GM12878 (cell line): ENCODE data around the gene FGD1. TPM values are rescaled to one million over a fixed set of nuclear protein-coding genes. Genes with fewer than 3 reads are reported as not detected.

Experiments
- ATAC-seq: fragments of 200-7000 bp; cut with Tn5 transposase; 3 replicates; pipeline ENCODE4 v1.9.1; 2020; ENCODE audit warnings: mild to moderate bottlenecking, moderate library complexity
- BruUV-seq: library from RNA; stranded (reverse); fragments of 400-500 nt; replicated peaks from 2 replicates; lab custom pipeline; 2021; lab: Mats Ljungman, UMichigan
- CTCF ChIA-PET: fragments of 300-600 bp; sonication (Branson Sonifier 250); formaldehyde crosslinking; extraction: SDS; loops from one replicate; lab custom pipeline; 2021; ENCODE audit warnings: inconsistent platforms; lab: Yijun Ruan, JAX
- POLR2A ChIA-PET: fragments of 350-600 bp; formaldehyde crosslinking; extraction: SDS; loops from one replicate; lab custom pipeline; 2021; ENCODE audit warnings: inconsistent platforms; lab: Charles Lee
- RAD21 ChIA-PET: fragments of 300-600 bp; sonication (Branson Sonifier 250); formaldehyde crosslinking; loops from one replicate; lab custom pipeline; 2023; ENCODE audit warnings: antibody characterized with exemption; ENCODE audit not compliant: unreplicated experiment; lab: Charles Lee
- SMC1A ChIA-PET: fragments of 300-600 bp; sonication (Branson Sonifier 250); formaldehyde crosslinking; loops from one replicate; lab custom pipeline; 2023; ENCODE audit not compliant: unreplicated experiment, uncharacterized antibody; lab: Charles Lee
- DNase-seq: peaks from one replicate; pipeline ENCODE4 v3.0.0-alpha.2; 2011; ENCODE audit warnings: low read depth, low spot score
- FAIRE-seq: peaks from 3 replicates; lab custom pipeline; 2011; peaks lifted over from hg19 to GRCh38; lab: Jason Lieb, UNC
- H2AFZ ChIP-seq: 2 replicates; pipeline ENCODE4 v1.6.0; 2011; ENCODE audit warnings: low read depth, low read length, control low read depth; ENCODE audit not compliant: control insufficient read depth
- H3K27ac ChIP-seq: 2 replicates; pipeline ENCODE4 v1.5.1; 2011; ENCODE audit warnings: control low read depth; ENCODE audit not compliant: control insufficient read depth, insufficient read depth
- H3K27me3 ChIP-seq, 2 experiments: replicated peaks in 1 of 2; 2 replicates each; pipeline versions ENCODE4 v1.6.0 to v1.6.1; 2011; ENCODE audit warnings: low read length in 1 of 2; ENCODE audit not compliant: control insufficient read depth in 2 of 2, insufficient read depth in 2 of 2
- H3K36me3 ChIP-seq, 2 experiments: 2 replicates each; pipeline ENCODE4 v1.5.1; 2011; ENCODE audit warnings: low read length in 1 of 2; ENCODE audit not compliant: control insufficient read depth in 2 of 2, insufficient read depth in 2 of 2
- H3K4me1 ChIP-seq: 2 replicates; pipeline ENCODE4 v1.6.1; 2011; ENCODE audit warnings: mild to moderate bottlenecking, low read length, moderate library complexity, mixed read lengths; ENCODE audit not compliant: control insufficient read depth, insufficient read depth
- H3K4me2 ChIP-seq: 2 replicates; pipeline ENCODE4 v1.6.0; 2011; ENCODE audit warnings: control low read depth; ENCODE audit not compliant: control insufficient read depth, insufficient read depth
- H3K4me3 ChIP-seq: fragments of 200-600 bp; sonication (generic); 2 replicates; pipeline ENCODE4 v1.5.1; 2016
- H3K79me2 ChIP-seq: 2 replicates; pipeline ENCODE4 v1.6.0; 2011; ENCODE audit warnings: low read length; ENCODE audit not compliant: control insufficient read depth, insufficient read depth
- H3K9ac ChIP-seq: 2 replicates; pipeline ENCODE4 v1.8.0; 2011; ENCODE audit warnings: low read length, control low read depth, mixed read lengths; ENCODE audit not compliant: control insufficient read depth, insufficient read depth
- H3K9me3 ChIP-seq: replicated peaks from 3 replicates; pipeline ENCODE4 v1.5.1; 2011; ENCODE audit warnings: mild to moderate bottlenecking, low read length; ENCODE audit not compliant: control insufficient read depth, insufficient read depth
- H4K20me1 ChIP-seq: 2 replicates; pipeline ENCODE4 v1.6.0; 2011; ENCODE audit not compliant: control insufficient read depth, insufficient read depth
- CBFB ChIP-seq: IDR thresholded peaks from 2 replicates; pipeline ENCODE4 v1.6.1; 2016; ENCODE audit warnings: antibody characterized with exemption, low read depth
- CUX1 ChIP-seq: IDR thresholded peaks from 2 replicates; pipeline ENCODE4 v1.6.1; 2012; ENCODE audit warnings: improper control_type of control experiment, low read depth, low read length; ENCODE audit not compliant: insufficient replicate concordance
- GABPA ChIP-seq: IDR thresholded peaks from 2 replicates; pipeline ENCODE4 v1.6.1; 2014; ENCODE audit warnings: antibody characterized with exemption, low read depth, mild to moderate bottlenecking, inconsistent platforms
- JUNB ChIP-seq: IDR thresholded peaks from 2 replicates; pipeline ENCODE4 v1.6.1; 2016; ENCODE audit warnings: antibody characterized with exemption, mild to moderate bottlenecking
- KLF5 ChIP-seq: fragments of 450-650 bp; IDR thresholded peaks from 2 replicates; pipeline ENCODE4 v1.6.1; 2014; ENCODE audit warnings: mild to moderate bottlenecking; ENCODE audit not compliant: partially characterized antibody
- MAX ChIP-seq: IDR thresholded peaks from 2 replicates; pipeline ENCODE4 v1.6.1; 2012; ENCODE audit warnings: low read depth, low read length, improper control_type of control experiment
- MYC ChIP-seq: IDR thresholded peaks from 2 replicates; pipeline ENCODE4 v1.6.1; 2011; ENCODE audit warnings: mild to moderate bottlenecking, low read length, moderate library complexity, inconsistent platforms; ENCODE audit not compliant: insufficient read depth, insufficient replicate concordance, insufficient read length, severe bottlenecking
- NR2F1 ChIP-seq: fragments of 450-650 bp; conservative IDR thresholded peaks from 2 replicates; pipeline ENCODE4 v1.6.1; 2017; ENCODE audit warnings: mild to moderate bottlenecking
- POLR2AphosphoS2 ChIP-seq: IDR thresholded peaks from 2 replicates; pipeline ENCODE4 v1.6.1; 2011; ENCODE audit warnings: low read depth, mild to moderate bottlenecking, low read length, improper control_type of control experiment, moderate library complexity
- SPI1 ChIP-seq: IDR thresholded peaks from 2 replicates; pipeline ENCODE4 v1.6.1; 2011; ENCODE audit warnings: low read depth, mild to moderate bottlenecking, low read length, moderate library complexity, borderline replicate concordance; ENCODE audit not compliant: insufficient read depth
- ZBTB11 ChIP-seq: fragments of 450-650 bp; formaldehyde crosslinking; IDR thresholded peaks from 2 replicates; pipeline ENCODE4 v1.5.0; 2022; ENCODE audit warnings: mild to moderate bottlenecking, missing genetic modification characterization
- WGBS: methylation state at CpG from one replicate; pipeline ENCODE4 v1.1.6; 2016; ENCODE audit warnings: low lambda C conversion rate; ENCODE audit not compliant: insufficient replicate concordance, insufficient coverage; ENCODE audit errors: missing lambda C conversion rate; 5-methylcytosine and 5-hydroxymethylcytosine counted together
- in situ Hi-C: fragments of 300-500 bp; cut with MboI; formaldehyde crosslinking; loops from 9 replicates; pipeline ENCODE4 v1.14.3; 2018; ENCODE audit warnings: mixed read lengths
- intact Hi-C: fragments of 100-400 bp; cut with micrococcal nuclease; formaldehyde crosslinking; loops from one replicate; pipeline ENCODE4 v1.14.2; 2022; ENCODE audit not compliant: unreplicated experiment
- polyA plus RNA-seq, 11 experiments: library from polyadenylated mRNA; depleted of rRNA in 4 of 11; unstranded in 6 of 11; stranded (reverse) in 5 of 11; fragments of >200 nt; fragmentation: Nextera tagmentation in 4 of 11; fragmentation: Illumina TruSeq in 1 of 11; extraction: Ambion mirVana in 4 of 11; extraction: Trizol in 1 of 11; gene quantifications; 1 replicate in 1 of 11; 2 replicates in 10 of 11; pipeline versions ENCODE4 v1.2.1 to v1.2.3, GENCODE V29; 2011 to 2016; ENCODE audit warnings: inconsistent platforms in 2 of 11, missing spikeins in 2 of 11, low read depth in 1 of 11
- total RNA-seq, 4 experiments: library from RNA; depleted of rRNA in 3 of 4; stranded (reverse); fragments of >200 nt in 3 of 4; fragmentation: Illumina TruSeq in 1 of 4; extraction: Trizol in 1 of 4; gene quantifications; 2 replicates each; pipeline versions ENCODE4 v1.2.1 to v1.2.3, GENCODE V29; 2013 to 2021
- TF ChIP-seq, protein P1 (sequence below): fragments of 450-650 bp; IDR thresholded peaks from 2 replicates; pipeline ENCODE4 v1.6.1; 2017; ENCODE audit warnings: low read depth, mild to moderate bottlenecking, moderate library complexity

FGD1 gene
- total and polyA plus RNA-seq, 10 of the 15 experiments (the other 5 are each of a cell fraction or from before 2014, with no cell fraction given) = 0.05 to 0.50 (median 0.45) TPM; not detected in 7

DNA sequence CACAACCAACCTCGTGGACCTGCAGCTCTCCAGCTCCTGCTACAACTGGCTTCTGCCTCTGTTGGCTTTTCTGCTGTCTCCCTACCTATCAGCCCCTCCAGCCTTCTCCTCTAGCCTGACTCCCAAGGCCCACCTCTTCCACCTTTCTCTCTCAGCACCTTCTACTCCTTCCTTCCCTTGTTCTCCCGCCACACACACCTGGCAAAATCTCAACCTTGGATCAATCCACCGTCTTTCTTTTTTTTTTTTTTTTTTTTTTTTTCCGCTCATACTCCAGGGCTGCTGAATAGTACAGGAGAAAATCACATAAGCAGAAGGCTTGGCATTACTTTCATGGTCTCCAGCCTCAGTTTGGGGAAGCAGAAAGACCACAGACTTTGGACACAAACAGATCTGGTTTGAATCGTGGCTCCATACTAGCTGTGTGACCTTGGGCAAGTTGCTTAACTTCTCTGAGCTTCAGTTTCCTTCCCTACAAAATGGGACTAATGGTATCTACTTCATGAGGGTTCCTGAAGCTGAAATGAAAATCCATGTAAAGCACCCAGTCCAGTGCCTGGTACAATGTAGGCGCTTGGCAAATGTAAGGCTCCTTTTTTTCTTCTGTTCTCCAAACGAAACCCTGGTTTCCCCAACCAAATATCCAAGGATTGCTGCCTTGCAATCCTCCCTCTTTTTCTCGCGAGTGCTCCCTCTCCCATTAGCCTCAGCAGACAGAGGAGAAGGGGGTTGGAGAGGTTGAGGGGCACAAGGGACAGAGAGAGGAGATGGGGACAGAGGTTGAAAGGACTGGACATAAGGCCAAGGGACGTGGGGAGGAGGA, 1.7 kb downstream of the FGD1 start:
- ChIA-PET SMC1A (no interaction called here), POLR2A (interaction anchor here (0.7 kb wide), 1 partner anchor 12 kb away, joined by 4 read pairs; no protein-coding TSS in a partner anchor), CTCF (no interaction called here), RAD21 (no interaction called here)
- in situ Hi-C loops (no loop called here), intact Hi-C loops (no loop called here)
- DNase-seq = no peak
- Histone ChIP-seq H3K9me3 (no peaks in the 10 kb centered on the region), H3K79me2 (no peaks in the 10 kb centered on the region), H3K36me3 (no peaks in the 10 kb centered on the region), H2AFZ (no peak overlapping the region), H3K4me2 (no peak overlapping the region), H3K4me3 (no peak overlapping the region), H3K27ac (no peak overlapping the region), H4K20me1 (no peaks in the 10 kb centered on the region), H3K9ac (no peak overlapping the region), H3K27me3 (peaks cover 0 to 3% of the 10 kb centered on the region in 2 experiments; a peak in 1 of 4 replicates), H3K4me1 (no peaks in the 10 kb centered on the region)
- ATAC-seq = no peak
- FAIRE-seq = no peak
- BruUV-seq = no TSS peak
- WGBS = 31% methylated on average over 9 of the region's 10 CpGs
- no peak for TF ChIP-seq CUX1
- no peak for TF ChIP-seq ZBTB11
- no peak for TF ChIP-seq JUNB
- TF ChIP-seq CBFB = no peak
- no peak for TF ChIP-seq GABPA
- TF ChIP-seq KLF5 = no peak
- TF ChIP-seq MYC = no peak
- TF ChIP-seq NR2F1 = no peak
- no peak for TF ChIP-seq POLR2AphosphoS2
- no peak for TF ChIP-seq MAX
- TF ChIP-seq, protein P1, sequence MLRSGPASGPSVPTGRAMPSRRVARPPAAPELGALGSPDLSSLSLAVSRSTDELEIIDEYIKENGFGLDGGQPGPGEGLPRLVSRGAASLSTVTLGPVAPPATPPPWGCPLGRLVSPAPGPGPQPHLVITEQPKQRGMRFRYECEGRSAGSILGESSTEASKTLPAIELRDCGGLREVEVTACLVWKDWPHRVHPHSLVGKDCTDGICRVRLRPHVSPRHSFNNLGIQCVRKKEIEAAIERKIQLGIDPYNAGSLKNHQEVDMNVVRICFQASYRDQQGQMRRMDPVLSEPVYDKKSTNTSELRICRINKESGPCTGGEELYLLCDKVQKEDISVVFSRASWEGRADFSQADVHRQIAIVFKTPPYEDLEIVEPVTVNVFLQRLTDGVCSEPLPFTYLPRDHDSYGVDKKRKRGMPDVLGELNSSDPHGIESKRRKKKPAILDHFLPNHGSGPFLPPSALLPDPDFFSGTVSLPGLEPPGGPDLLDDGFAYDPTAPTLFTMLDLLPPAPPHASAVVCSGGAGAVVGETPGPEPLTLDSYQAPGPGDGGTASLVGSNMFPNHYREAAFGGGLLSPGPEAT = no peak
- no peak for TF ChIP-seq SPI1
